SKM-1 treated with dmso at 0.1 percent for 144 hours (cell line): ENCODE measurements around the gene EVPL.

Source experiments
- DNase-seq: peaks from one replicate; lab custom pipeline; 2025; ENCODE audit not compliant: unreplicated experiment; lab: John Stamatoyannopoulos, UW

Gene EVPL

DNA sequence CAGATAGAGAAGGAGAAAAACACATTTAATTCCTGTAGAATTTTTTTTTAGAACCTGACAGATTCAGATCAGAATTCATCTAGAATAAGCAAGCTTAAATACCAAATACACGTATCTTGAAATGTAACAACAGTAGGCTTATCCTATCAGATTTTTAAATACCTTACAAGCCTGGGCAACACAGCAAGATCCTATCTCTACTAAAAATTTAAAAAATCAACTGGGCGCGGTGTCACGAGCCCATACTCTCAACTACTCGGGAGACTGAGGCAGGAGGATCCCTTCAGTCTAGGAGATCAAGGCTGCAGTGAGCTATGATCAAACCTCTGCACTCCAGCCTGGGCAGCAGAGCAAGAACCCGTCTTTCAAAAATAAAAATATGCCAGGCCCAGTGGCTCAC is 61.6 kb downstream of the EVPL start:
- DNase-seq: no peak

DNA sequence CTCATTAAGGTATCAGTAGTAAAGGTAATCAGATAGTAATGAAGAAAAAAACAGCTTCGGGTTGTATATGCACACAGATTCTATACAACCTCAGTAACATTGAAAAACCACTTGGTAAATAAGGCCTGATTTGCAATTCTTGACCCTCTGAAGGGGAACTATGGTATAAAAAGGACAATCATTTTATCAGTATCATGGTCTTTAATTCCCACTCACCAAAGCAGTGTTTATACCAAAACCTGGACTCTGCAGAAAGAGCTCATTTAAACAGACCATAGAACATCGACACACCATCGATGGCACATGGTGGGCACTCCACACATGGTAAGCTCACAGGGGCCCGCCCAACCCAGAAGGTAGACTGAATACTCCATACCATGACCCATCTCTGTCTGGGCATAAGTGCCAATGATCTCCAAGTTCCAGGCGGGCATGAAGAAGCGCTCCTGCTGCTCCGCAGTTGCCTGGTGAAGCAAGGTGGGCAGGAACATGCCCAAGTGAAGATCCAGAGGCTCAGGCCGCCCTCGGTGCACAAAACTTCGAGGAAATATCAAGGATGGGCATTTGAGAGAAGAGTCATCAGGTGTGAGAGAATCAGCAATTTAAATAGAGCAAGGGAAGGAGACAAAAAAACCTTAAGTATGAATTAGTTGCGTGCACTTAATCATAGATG is 67.1 kb downstream of the EVPL start:
- DNase-seq: no peak

DNA sequence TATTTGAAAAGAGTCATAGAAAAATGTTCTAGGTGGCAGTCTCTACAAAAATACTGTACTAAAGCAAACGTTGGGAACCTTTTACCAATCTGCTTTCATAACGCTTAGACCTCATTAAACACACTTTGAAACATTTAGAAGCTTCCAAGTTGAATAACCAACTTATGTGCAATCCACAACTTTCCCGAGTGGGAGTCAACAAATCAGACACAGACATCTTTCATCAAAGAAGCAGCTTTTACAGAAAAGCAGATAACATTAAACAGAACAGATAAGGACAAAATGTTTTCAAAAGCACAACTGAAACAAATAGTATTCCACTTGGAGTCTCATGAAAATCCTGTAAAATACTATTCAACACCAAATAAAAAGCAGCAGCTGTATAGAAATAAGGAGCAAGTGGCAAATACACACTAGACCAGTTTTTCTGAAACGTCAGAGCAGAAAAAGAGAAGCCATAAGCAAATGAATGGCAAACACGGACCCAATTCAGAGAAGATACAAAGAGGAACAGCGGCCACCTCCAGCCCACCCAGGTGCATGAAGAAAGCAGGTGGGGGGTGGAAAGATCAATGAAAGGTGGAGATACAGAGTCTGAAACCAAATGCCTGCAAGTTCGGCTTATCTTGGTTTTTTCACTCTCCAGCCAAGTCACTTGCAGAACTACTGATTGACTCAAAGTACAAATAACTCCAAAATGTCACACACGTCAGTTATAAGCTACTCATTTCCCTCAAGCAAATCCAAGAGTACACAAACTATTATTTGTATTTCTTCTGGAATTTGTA is 67.9 kb downstream of the EVPL start:
- DNase-seq: no peak
